GM21367 (cell line): ENCODE measurements around the gene TAL2.
A peak's percentile ranks its signal among the peaks of the same experiment; 100 is the strongest.
"Not testable (repeated sequence)": the region's sequence is repeated elsewhere in the genome, so short reads cannot be mapped to it uniquely, and the experiment has no call there.

Experiments
- ATAC-seq: cut with Tn5 transposase; IDR thresholded peaks from one replicate; pipeline ENCODE4 v1.9.1; 2021; ENCODE audit not compliant: unreplicated experiment

Gene TAL2

DNA sequence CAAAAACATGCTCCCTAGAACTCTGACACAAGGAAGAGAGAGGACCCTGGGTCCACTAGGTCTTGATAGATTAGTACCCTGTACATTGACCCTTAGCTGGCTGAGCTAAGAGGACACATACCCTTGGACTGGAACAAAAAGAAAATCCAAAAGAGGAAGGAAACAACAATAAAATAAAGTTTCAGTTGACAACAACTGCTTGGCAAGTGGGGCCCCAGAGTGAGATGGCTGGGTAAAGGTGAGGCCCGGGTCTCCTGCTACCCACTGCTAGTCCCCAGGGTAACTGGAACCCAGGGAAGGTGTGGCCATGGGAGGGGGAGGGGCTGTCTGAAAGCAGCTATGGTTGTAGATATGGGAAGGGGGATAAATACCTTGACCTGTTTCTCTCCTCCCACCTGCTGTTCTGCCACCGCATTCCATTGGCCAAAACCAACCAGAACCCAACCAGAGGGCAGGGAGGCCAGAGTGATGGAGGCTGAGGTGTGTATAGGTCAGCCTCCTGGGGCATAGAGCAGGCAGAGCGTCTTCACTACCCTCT lies 11.7 kb downstream of the TAL2 start:
- ATAC-seq: no peak

DNA sequence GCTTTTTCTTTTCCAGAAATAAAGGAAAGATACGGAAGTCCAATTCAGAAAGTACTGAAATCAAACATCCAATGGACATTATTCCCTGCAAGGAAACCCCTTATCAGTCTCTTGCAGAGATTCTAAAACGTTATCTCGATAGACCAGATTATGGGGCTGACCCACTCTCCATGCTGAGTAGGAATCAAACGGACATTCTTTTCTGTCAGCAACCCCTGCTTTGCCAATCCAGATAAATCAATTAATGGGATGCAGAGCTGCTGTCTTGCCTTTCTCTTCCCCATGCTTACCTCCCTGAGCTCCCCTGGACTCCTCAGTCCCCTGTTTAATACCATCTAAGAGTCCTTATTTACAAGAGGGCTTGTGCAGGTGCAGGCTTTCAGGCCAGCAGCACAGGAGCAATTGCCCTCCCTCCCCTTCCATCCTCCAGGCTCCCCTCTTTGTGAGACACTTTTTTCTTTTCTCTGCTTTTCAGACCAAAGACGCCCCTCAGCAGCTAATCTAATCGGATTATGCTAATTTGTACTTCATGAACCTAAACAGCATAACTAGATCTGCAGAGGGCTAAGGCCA lies 14.2 kb downstream of the TAL2 start:
- ATAC-seq: no peak

DNA sequence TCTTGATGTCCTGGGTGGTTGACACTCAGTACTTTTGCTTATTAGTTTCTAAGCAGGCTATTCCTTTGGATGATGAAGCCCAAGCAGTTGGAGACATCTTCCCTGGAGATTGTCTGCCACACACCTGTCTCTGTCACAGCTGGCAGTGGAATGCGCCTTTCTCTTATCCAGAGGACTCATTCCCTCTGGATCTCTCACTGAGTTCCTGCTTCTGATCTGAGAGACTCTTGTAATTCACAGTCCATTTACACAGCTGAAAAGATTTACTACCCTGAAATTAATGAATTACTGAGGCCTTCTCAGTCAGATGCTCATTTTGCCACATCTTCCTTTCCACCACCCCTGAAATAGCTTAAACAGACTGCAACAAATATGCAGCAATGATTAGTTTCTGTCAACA lies 15.9 kb downstream of the TAL2 start:
- ATAC-seq: no peak

DNA sequence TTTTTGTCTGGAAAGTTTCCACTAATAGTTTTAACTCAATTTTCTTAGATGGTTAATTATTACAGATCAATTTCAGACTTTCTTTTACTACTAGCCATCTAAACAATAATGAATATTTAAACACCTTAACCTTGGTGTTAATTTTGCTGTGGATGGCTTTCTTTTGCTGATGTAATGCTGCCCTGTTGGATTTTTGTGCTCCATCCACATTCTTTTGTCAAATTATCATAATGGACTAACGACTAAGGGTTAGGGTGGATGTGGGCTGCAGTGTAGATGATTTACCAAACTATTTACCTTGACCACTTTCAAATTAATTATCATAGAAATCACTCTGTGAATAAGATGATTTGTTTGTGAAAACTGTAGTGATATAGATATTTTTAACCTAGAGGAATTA lies 16.5 kb downstream of the TAL2 start:
- ATAC-seq: no peak

DNA sequence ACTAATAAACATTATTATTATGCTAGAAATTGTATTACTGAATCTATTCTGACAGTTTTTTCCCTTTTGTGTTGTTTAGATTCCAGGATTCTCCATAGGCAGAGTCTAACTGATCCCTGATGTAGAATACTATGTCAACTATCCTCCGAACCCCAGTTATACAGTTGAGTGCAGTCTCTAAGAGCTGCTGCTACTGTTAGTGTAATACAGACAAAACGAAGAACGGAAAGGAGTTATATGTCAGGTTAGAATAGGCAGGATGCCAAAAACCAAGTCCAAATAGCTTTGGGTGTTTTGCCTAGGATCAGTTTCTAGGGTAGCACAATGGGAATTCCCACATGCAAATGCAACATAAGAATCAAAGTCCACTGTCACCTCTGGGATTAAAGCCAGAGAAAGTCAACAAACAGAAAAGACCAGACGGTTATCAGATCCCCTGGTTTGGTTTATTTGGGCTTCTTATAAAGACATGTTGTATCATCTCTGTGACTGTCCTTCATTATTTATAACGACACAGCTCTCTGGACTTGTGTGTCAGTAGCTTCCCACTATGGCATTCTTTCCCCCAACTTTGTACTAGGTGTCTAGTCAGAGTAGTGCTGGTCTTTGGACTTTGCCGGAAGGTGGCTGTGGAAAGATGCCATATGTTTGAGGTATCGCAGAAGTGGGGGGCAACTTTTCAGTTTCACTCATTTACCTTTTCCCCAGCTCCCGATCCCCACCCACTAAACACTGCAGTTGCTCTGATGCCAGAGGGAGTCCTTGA lies 17.2 kb downstream of the TAL2 start:
- no peak for ATAC-seq

DNA sequence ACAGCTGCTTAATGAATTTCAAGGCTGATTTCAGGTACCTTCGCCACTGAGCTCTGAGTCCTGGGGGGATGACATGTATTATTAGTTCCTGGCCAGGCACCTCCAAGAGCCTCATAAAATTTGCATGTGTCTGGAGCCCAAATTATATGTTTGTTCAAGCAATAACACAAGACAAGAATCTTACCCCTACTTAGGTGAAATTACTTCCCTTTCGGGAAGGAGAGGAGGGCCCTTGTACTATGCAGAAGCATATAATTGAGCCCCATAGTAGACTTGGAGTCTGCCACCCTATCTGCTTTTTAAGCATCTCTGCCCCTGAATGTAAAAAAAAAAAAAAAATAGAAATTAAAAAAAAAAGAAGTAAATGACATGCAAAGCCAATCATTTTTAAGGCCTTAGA lies 19.1 kb downstream of the TAL2 start:
- no peak for ATAC-seq

DNA sequence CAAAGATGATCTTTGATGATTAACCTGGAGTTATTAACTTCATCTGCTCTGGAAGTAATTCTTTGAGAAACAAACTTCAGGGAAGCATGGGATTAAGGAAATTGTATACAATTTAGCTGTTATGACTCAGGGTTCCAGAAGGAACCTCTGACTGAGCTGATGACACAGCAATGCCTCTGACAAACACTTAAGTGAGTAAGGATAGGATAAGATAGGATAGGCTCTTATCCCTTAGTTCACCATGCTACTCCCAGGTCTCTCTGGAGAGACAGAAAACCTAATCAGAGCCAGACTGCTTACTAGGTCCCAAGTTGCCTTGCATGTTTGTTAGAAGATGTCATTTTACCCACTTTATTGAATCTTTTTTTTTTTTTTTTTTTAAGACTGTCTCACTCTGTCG lies 19.5 kb downstream of the TAL2 start:
- no peak for ATAC-seq

DNA sequence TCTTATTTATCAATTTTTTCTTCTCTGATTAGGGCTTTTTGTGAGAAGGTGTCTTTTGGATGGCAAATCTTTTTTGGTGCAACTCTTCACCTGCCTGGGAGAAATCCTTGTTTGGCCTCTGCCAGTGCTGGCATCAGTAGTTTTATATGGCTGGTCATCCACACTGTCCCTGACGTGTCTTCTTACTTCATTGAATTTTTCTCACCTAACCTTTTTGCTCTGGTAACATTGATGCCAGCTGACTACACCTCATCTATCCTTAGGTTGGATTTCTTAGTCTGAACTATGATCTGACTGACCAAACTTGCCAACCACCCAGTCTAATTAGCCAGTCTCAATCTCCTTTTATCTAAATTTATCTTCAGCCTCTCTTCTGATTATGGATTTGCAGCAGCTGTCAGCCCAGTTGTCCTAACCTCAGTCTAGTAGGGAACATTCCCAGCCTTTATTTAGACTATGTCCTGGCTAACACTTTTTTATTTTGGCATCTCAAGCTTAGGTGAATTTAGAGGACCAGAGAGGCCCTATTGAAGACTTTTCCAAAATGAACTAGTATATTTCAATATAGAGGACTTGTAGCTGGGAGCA lies 21.5 kb downstream of the TAL2 start:
- ATAC-seq: no peak

DNA sequence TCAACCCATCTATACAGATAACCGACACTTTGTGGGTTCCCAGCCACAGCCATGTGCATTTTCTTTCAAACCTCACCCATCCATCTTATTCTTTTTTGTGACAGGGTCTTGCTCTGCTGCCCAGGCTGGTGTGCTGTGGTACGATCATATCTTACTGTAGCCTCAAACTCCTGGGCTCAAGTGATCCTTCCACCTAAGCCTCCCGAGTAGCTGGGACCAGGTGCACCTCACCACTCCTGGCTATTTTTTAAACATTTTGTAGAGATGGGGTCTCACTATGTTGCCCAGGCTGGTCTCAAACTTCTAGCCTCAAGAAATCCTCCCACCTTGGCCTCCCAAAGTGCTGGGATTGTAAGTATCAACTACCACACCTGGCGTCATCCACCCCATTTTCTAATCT lies 24.7 kb downstream of the TAL2 start:
- ATAC-seq: no peak

DNA sequence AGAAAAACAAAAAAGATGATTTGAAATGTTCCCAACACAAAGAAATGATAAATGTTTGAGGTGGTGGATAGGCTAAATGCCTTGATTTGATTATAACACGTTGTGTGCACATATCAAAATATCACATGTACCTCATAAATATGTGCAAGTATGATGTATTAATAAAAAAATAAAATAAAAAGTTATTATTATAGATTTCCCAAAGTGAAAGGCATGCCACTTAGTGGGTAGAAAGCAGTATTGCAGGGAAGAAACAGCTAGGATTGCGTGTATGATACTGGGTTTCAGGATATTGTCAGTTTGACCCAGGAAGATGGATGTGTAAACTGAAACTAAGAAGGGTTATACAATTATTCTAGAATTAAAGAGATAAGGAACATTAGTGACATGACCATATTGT lies 28.5 kb downstream of the TAL2 start:
- ATAC-seq: no peak

DNA sequence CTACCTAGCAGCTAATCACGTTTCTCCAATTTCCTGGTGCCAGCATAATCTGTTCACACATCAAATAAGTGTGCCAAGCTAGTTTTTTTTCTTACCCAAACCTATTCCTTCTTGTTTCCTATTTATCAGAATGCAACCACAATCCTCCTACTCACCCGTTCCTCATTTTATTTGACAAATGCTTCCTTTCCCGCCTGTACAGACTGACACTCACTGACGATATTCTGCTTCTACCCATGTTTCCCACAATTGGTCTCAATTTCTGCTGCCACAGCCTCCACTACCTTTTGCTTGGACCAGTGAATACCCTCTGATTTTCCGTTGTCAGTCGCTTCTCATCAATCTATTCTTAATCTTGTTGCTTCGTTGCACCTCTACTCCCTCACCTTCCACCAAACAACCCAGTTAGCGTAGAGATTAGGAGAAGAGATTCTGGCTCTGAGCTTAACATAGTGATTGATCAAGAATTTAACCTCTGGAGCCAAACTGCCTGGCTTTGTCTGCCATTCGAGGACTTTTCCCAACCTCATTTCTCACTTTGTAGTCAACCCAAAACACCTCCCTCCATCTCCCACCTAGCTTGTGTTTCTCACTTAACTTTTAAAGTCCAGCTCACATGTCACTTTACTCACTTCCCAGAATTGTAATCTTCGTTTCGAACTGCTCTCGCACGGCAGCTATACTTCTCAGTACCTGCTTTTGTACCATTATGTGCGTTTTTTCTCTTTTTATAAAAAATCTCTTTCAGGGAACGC lies 31.4 kb downstream of the TAL2 start:
- peak; percentile 21 for ATAC-seq

DNA sequence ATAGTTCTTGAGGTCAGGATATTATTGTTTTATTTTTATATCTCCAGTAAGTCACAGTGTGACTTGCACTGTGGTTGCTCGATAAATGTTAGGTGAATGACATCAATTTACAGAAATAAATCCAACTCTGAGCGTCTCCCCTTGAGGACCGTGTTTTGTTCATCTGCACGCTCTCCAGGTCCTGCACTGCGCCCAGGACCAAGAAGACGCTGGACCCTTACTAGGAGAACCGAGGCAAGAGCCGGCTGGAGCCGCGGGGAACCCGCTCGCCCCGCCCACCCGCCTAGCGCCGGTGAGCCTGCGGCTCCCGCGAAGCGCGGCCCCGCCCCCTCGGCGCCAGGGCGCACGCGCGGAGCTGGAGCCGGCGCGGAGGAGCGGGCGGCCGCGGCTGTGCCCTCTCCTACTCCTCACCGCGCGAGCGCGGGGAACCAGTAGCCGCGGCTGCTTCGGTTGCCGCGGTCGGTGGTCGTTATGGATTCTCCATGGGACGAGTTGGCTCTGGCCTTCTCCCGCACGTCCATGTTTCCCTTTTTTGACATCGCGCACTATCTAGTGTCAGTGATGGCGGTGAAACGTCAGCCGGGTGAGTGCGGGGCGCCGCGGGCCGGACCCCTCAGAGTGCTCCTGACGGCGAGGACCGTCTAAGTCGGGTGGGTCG lies 32.1 kb downstream of the TAL2 start, which contains the start of gene TMEM38B:
TSS of gene TMEM38B (plus strand) at position 352 of the 658 bp plus-strand sequence. CDS start at position 472, 120 bp downstream.
- ATAC-seq: peak; percentile 65

DNA sequence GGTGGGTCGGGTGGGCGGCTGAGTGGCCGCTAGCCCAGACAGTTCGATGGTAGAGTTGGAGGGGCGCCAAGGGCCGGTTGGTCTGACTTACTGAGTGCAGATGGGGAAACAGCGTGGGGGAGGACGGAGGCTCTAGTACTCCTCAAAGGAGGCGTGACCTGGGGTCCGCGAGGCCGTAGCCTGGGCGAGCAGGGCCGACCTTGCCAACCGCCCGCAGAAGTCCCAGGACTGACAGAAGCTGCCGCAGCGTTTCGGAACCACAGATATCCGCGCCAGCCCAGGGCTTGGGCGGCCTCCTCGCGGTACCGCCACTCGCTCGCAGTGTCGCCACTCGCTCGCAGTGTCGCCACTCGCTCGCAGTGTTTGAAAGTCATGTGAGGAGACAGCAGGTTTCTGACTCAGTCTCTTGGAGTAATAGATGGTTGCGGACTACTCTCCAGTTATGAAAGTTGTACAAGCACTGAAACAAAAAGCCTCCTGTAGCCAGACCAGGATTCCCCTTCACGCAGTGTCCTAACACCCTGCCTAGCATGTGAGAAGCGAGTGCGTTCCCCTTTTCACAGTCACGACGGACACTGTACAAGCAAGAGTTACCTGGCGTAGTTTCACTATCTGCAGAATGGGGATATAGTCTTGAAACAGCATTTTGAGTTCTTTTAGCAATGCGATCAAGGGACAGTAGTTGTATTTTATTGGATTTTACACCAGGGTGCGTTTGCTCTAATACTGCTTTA lies 32.8 kb downstream of the TAL2 start:
- peak; percentile 49 for ATAC-seq

DNA sequence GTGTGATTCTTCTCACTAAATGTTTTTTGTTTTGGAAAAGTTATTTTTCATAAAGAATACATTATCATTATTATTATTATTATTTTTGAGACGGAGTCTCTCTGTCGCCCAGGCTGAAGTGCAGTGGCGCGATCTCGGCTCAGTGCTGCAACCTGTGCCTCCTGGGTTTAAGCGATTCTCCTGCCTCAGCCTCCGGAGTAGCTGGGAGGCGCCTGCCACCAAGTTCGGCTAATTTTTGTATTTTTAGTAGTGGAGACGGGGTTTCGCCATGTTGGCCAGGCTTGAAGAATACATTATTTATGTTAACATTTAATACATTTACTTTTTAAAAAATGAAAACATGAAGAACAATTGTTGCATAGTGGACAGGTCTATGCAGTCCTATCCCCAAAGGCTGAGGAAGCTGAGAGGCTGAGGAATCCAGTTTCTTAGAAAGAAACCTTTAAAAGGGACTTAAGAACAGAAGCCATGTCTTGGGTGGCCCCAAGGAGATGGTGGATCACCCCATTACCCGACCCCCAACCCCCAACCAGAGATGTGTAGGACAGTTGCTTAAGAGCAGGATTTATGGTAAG lies 34.0 kb downstream of the TAL2 start:
- ATAC-seq: no peak

DNA sequence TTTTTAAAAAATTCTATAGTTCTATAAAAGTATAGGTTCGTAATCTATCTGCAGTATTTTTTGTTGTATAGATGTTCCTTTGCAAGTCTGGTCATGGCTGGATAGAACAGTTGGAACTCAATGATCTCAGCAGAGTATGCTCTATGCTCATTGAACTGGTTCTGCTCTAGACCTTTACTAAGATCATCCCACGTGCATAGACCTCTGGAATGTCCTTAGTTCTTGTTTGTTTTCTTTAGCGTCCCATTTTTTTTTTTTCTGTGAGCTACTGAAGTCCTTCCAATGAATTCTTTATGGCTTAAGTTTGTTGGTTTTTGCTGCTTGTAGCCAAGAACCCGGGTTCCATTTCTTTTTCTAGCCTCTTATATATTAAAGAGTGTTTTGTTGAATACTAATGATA lies 35.6 kb downstream of the TAL2 start:
- no peak for ATAC-seq

DNA sequence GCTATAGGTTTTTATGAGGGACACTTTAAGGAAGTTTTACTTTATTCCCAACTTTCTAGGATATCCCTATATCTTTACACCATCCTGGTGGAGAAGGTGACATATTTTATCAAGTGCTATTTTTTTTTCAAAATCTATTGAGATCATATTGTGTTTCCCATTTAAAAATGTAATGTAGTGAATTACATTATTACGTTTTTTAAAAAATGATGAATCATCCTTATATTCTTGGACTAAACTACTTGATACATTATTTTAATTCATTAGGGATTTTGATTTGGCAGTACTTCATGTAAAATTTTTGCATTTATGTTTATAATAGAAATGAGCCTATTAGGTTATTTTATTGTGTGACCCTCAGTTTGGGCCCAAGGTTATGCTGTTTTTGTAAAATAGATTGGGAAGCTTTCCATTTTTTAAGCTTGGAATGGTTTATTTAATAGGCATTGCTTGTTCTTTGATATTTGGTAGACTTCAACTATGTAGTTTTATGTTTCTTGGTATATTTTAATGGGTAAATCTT lies 36.2 kb downstream of the TAL2 start:
- no peak for ATAC-seq

DNA sequence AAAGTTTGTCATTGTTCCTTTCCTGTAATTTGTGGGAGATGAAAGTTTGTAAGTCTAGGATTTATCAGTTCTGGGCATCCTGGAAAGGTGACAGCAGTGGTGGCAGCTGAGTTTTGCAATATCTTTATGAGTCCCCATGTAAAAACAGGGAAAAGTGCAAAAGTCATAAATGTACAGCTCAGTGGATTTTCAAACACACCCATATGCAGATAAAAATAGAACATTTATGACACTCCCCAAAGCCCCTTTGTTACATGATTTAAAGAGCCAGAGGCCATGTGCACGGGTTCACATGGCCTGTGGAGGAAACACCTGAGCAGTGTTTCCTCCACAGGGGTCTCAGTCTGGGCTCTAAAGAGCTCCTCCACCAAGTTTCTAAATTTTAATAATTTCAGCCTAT lies 38.4 kb downstream of the TAL2 start:
- ATAC-seq: no peak

DNA sequence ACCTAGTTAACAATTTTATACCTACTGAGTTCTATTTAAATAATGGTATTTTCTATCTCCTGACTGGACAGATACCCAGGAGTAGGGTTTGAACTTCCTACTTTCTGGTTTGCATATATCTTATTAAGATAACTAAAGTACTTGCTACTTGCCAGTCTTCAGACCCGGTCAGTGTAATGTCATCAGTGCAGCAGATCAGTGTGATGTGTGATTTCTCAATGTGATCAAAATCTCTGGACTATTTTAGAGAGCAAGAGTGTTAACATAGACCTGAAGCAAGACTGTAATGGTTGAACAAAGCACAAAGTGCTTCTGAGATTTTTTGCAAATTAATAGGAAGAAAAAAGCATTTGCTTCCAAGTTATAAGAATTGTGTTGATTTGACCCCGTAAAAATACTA lies 38.9 kb downstream of the TAL2 start:
- no peak for ATAC-seq

DNA sequence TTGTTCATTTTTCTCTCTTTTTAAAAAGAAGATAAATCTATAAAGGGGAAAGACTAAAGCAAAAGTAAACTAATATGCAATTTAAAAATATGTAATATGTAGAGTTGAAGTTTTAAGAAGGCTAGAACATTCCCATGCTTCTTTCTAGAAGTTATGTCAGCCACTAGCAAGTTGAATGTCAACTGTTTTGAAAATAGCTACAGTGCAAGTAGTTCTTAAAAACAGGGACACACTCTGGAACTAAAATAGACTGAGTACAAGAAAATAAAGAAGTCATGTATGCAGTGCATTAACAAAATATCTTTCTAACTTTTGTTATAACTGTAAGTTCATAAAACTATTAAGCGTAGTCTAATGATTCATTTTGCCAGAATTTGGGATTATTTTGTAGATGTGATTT lies 40.0 kb downstream of the TAL2 start:
- no peak for ATAC-seq

DNA sequence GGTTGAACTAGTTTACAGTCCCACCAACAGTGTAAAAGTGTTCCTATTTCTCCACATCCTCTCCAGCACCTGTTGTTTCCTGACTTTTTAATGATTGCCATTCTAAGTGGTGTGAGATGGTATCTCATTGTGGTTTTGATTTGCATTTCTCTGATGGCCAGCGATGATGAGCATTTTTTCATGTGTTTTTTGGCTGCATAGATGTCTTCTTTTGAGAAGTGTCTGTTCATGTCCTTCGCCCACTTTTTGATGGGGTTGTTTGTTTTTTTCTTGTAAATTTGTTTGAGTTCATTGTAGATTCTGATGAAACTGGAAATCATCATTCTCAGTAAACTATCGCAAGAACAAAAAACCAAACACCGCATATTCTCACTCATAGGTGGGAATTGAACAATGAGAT lies 41.4 kb downstream of the TAL2 start:
- not testable (repeated sequence) for ATAC-seq
